GOT3 (cell line): ENCODE results near the gene USHBP1.
"Not testable (repeated sequence)": the region's sequence is repeated elsewhere in the genome, so short reads cannot be mapped to it uniquely, and the experiment has no call there.

Experiments
- DNase-seq: peaks from one replicate; lab custom pipeline; 2025; ENCODE audit warnings: mixed read lengths; lab: John Stamatoyannopoulos, UW

Gene USHBP1

GRCh38 chr19:17264641-17264979 is at the start of gene USHBP1:
Gene USHBP1 (minus strand): TSS chr19:17264745. CDS start chr19:17264299, 446 bp downstream.
- DNase-seq, result no peak

GRCh38 chr19:17314007-17314593 is 49.6 kb upstream of the USHBP1 start:
- no peak for DNase-seq

- no peak for DNase-seq
Measured at GRCh38 chr19:17312189-17313113, 47.9 kb upstream of the USHBP1 start.

GRCh38 chr19:17311455-17312188 is 47.1 kb upstream of the USHBP1 start:
- DNase-seq, result no peak

- no peak for DNase-seq
Measured at GRCh38 chr19:17309965-17310461, 45.5 kb upstream of the USHBP1 start.

GRCh38 chr19:17309198-17309964 is 44.8 kb upstream of the USHBP1 start, which contains the start of gene DDA1:
Gene DDA1 (plus strand): TSS chr19:17309563. CDS start chr19:17309655, 92 bp downstream.
- peak; percentile 95 for DNase-seq

- no peak for DNase-seq
Measured at GRCh38 chr19:17307876-17308377, 43.4 kb upstream of the USHBP1 start.

GRCh38 chr19:17306285-17306714 is 41.8 kb upstream of the USHBP1 start:
- no peak for DNase-seq

- DNase-seq, result peak; percentile 96
Measured at GRCh38 chr19:17305517-17306284, 41.2 kb upstream of the USHBP1 start, which contains the start of gene MRPL34. Gene MRPL34 (plus strand): TSS chr19:17305872. CDS start chr19:17305893, 21 bp downstream.

- no peak for DNase-seq
Measured at GRCh38 chr19:17305216-17305516, 40.6 kb upstream of the USHBP1 start.

- DNase-seq, result no peak
Measured at GRCh38 chr19:17304386-17305215, 40.1 kb upstream of the USHBP1 start.

- no peak for DNase-seq
Measured at GRCh38 chr19:17303940-17304267, 39.4 kb upstream of the USHBP1 start.

GRCh38 chr19:17303167-17303939 is 38.8 kb upstream of the USHBP1 start, which contains the start of gene ABHD8:
Gene ABHD8 (minus strand): TSS chr19:17303425. CDS start chr19:17301616, 1,809 bp downstream.
- DNase-seq, result peak; percentile 80

- DNase-seq, result no peak
Measured at GRCh38 chr19:17302391-17303166, 38.0 kb upstream of the USHBP1 start.

GRCh38 chr19:17300992-17301619 is 36.6 kb upstream of the USHBP1 start:
- no peak for DNase-seq

GRCh38 chr19:17296976-17297375 is 32.4 kb upstream of the USHBP1 start:
- DNase-seq, result no peak

- no peak for DNase-seq
Measured at GRCh38 chr19:17296273-17296672, 31.7 kb upstream of the USHBP1 start.

GRCh38 chr19:17295551-17295950 is 31.0 kb upstream of the USHBP1 start:
- not testable (repeated sequence) for DNase-seq
